DOHH2 (cell line): ENCODE results near the gene ZNF763.

Experiments
- H3F3A ChIP-seq: fragments of 200-600 bp; sonication (generic), shearing (Covaris generic); 2 replicates; pipeline ENCODE4 v1.6.0; 2016; ENCODE audit warnings: antibody characterized with exemption, mild to moderate bottlenecking; ENCODE audit not compliant: control insufficient read depth, insufficient read depth
- H3K27ac ChIP-seq: fragments of 200-600 bp; sonication (generic); 2 replicates; pipeline ENCODE4 v1.5.1; 2014; ENCODE audit warnings: low read depth, mild to moderate bottlenecking, low read length, moderate library complexity
- H3K27me3 ChIP-seq: fragments of 200-600 bp; sonication (generic); 2 replicates; pipeline ENCODE4 v1.6.1; 2014; ENCODE audit warnings: mild to moderate bottlenecking, low read length, mixed read lengths; ENCODE audit not compliant: control insufficient read depth
- H3K36me3 ChIP-seq: fragments of 200-600 bp; sonication (generic); 2 replicates; pipeline ENCODE4 v1.6.1; 2014; ENCODE audit warnings: mild to moderate bottlenecking, low read length, moderate library complexity, mixed read lengths; ENCODE audit not compliant: control insufficient read depth
- H3K4me1 ChIP-seq: fragments of 200-600 bp; sonication (generic); 2 replicates; pipeline ENCODE4 v1.6.1; 2014; ENCODE audit warnings: mild to moderate bottlenecking, low read length, mixed read lengths; ENCODE audit not compliant: control insufficient read depth
- H3K4me2 ChIP-seq: fragments of 200-600 bp; sonication (generic); 2 replicates; pipeline ENCODE4 v1.6.0; 2014; ENCODE audit warnings: mild to moderate bottlenecking, low read length, moderate library complexity
- H3K4me3 ChIP-seq: fragments of 200-600 bp; sonication (generic); 2 replicates; pipeline ENCODE4 v1.5.1; 2014; ENCODE audit warnings: mild to moderate bottlenecking, low read length, mixed read lengths
- H3K79me2 ChIP-seq: fragments of 200-600 bp; sonication (generic); 2 replicates; pipeline ENCODE4 v1.6.1; 2014; ENCODE audit warnings: mild to moderate bottlenecking, low read length, mixed read lengths; ENCODE audit not compliant: control insufficient read depth
- H3K9me2 ChIP-seq: fragments of 200-600 bp; sonication (generic); replicated peaks from 2 replicates; pipeline ENCODE4 v1.6.1; 2014; ENCODE audit warnings: mild to moderate bottlenecking, low read length, mixed read lengths; ENCODE audit not compliant: control insufficient read depth
- H3K9me3 ChIP-seq: fragments of 200-600 bp; sonication (generic); 2 replicates; pipeline ENCODE4 v1.6.1; 2014; ENCODE audit warnings: antibody characterized with exemption, low read length, mixed read lengths; ENCODE audit not compliant: control insufficient read depth, insufficient read depth
- H4K20me1 ChIP-seq: fragments of 200-600 bp; sonication (generic); 2 replicates; pipeline ENCODE4 v1.6.0; 2014; ENCODE audit warnings: low read depth, mild to moderate bottlenecking, antibody characterized with exemption, low read length, moderate library complexity; ENCODE audit not compliant: control insufficient read depth, insufficient read depth
- CTCF ChIP-seq: fragments of 200-600 bp; sonication (generic); IDR thresholded peaks from one replicate; pipeline ENCODE4 v1.5.1; 2014; ENCODE audit warnings: antibody characterized with exemption, mild to moderate bottlenecking, low read depth, low read length; ENCODE audit not compliant: poor library complexity, severe bottlenecking
- EZH2phosphoT487 ChIP-seq: fragments of 200-600 bp; sonication (generic); IDR thresholded peaks from 2 replicates; pipeline ENCODE4 v1.6.1; 2017; ENCODE audit warnings: borderline replicate concordance, mild to moderate bottlenecking, antibody characterized with exemption, low read length, moderate library complexity, mixed read lengths

Gene ZNF763

DNA sequence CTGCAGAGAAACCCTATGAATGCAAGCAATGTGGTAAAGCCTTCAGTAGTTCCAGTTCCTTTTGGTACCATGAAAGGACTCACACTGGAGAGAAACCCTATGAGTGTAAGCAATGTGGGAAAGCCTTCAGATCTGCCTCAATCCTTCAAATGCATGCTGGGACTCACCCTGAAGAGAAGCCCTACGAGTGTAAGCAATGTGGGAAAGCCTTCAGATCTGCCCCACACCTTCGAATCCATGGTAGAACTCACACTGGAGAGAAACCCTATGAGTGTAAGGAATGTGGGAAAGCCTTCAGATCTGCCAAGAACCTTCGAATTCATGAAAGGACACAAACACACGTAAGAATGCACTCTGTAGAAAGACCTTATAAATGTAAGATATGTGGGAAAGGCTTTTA, 14.7 kb downstream of the ZNF763 start:
- no peaks in the 10 kb centered on the region for H3K9me2 ChIP-seq
- TF ChIP-seq EZH2phosphoT487 (no peak), CTCF (no peak)
- peaks cover 6% of the 10 kb centered on the region; the same call in 1 of the 2 replicates for H3K4me1 ChIP-seq
- H3K36me3 ChIP-seq: peaks cover 8% of the 10 kb centered on the region
- H3K79me2 ChIP-seq: no peaks in the 10 kb centered on the region
- no peaks in the 10 kb centered on the region for H4K20me1 ChIP-seq
- H3K27me3 ChIP-seq: no peaks in the 10 kb centered on the region
- no peaks in the 10 kb centered on the region for H3F3A ChIP-seq
- H3K4me3 ChIP-seq: no peak overlapping the region
- no peak overlapping the region for H3K4me2 ChIP-seq
- H3K27ac ChIP-seq: no peak overlapping the region
- peaks cover 57% of the 10 kb centered on the region for H3K9me3 ChIP-seq

DNA sequence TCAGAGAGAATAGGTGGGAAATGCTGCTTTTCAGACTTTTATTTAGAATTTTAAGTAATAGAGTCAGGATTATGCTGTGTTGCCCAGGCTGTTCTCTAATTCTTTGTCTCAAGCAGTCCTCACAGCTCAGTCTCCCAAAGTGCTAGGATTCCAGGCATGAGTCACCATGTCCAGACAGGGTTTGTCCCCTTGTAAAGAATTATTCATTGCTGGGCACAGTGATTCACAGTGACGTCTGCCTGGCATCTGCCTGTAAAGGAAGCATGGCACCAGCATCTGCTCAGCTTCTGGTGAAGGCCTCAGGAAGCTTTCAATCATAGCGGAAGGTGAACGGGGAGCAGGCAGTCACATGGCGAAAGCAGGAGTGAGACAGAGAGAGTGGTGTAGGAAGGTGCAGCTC, 17.7 kb downstream of the ZNF763 start:
- no peak for TF ChIP-seq CTCF
- no peak for TF ChIP-seq EZH2phosphoT487
- peaks cover under 1% of the 10 kb centered on the region for H3K79me2 ChIP-seq
- no peaks in the 10 kb centered on the region for H3F3A ChIP-seq
- H3K9me3 ChIP-seq: peaks cover 48% of the 10 kb centered on the region
- no peak overlapping the region for H3K4me2 ChIP-seq
- no peak overlapping the region for H3K4me3 ChIP-seq
- H3K9me2 ChIP-seq: no peaks in the 10 kb centered on the region
- peaks cover 8% of the 10 kb centered on the region for H3K36me3 ChIP-seq
- no peaks in the 10 kb centered on the region for H3K27me3 ChIP-seq
- no peak overlapping the region for H3K27ac ChIP-seq
- H3K4me1 ChIP-seq: peaks cover 16% of the 10 kb centered on the region; the same call in 1 of the 2 replicates
- no peaks in the 10 kb centered on the region for H4K20me1 ChIP-seq

- 0 out of 2 replicates have a peak, but pooled peaks cover 3% of the 10 kb centered on the region for H4K20me1 ChIP-seq
- TF ChIP-seq EZH2phosphoT487 (no peak), CTCF (peak; percentile 41)
- no peak overlapping the region for H3K4me2 ChIP-seq
- no peak overlapping the region for H3K27ac ChIP-seq
- H3K4me3 ChIP-seq: no peak overlapping the region
- peaks cover 20% of the 10 kb centered on the region for H3K79me2 ChIP-seq
- peaks cover 16% of the 10 kb centered on the region; the same call in 1 of the 2 replicates for H3K4me1 ChIP-seq
- peaks cover 23% of the 10 kb centered on the region for H3K9me3 ChIP-seq
- H3K36me3 ChIP-seq: peaks cover 13% of the 10 kb centered on the region
- no peaks in the 10 kb centered on the region for H3K27me3 ChIP-seq
- no peaks in the 10 kb centered on the region for H3K9me2 ChIP-seq
- H3F3A ChIP-seq: 0 out of 2 replicates have a peak, but pooled peaks cover 2% of the 10 kb centered on the region
These were observed 20.1 kb downstream of the ZNF763 start for GRCh38 chr19:11984986-11985385.

DNA sequence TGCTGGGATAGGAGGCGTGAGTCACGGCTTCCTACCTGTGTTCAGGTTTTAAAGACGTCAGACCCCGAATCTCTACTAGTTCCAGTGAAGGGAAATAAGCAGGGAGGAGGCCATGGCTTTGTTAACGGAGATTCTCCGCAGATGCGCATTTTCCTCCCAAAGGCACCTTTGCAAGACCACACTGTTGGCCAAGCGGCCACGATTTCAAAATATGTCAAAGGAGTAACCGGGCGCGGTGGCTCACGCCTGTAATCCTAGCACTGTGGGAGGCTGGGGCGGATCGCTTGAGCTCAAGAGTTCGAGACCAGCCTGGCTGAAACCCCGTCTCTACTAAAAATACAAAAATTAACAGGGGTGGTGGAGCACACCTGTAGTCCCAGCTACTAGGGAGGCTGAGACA, 21.9 kb downstream of the ZNF763 start:
- Histone ChIP-seq H3K27me3 (no peaks in the 10 kb centered on the region), H3K4me1 (peaks cover 11% of the 10 kb centered on the region; the same call in 1 of the 2 replicates), H4K20me1 (0 out of 2 replicates have a peak, but pooled peaks cover 3% of the 10 kb centered on the region), H3K27ac (no peak overlapping the region), H3F3A (0 out of 2 replicates have a peak, but pooled peaks cover 2% of the 10 kb centered on the region), H3K4me2 (peak overlapping the region; percentile 80), H3K9me3 (peaks cover 10% of the 10 kb centered on the region; the same call in 1 of the 2 replicates), H3K9me2 (no peaks in the 10 kb centered on the region), H3K79me2 (peaks cover 37% of the 10 kb centered on the region), H3K36me3 (peaks cover 26% of the 10 kb centered on the region), H3K4me3 (no peak overlapping the region)
- TF ChIP-seq EZH2phosphoT487: no peak
- TF ChIP-seq CTCF: no peak
